Measurements from ENCODE around the gene FLNB. TPM values are rescaled to one million over a fixed set of nuclear protein-coding genes. Genes with fewer than 3 reads are reported as not detected.

Gene FLNB
- polyA plus RNA-seq, 3 donors = 0.47 to 4.0 (median 2.1) TPM

- intact Hi-C loops (cut with micrococcal nuclease) = no loop called here
- Histone ChIP-seq H4K20me1 (ENCODE audit: insufficient read depth, low read length) (no peaks in the 10 kb centered on the region), H3K9me3 (replicated peaks in 1 of 2; ENCODE audit: control insufficient read depth in 1 of 2, insufficient read depth in 1 of 2, low read length in 2 of 2) (no peaks in the 10 kb centered on the region), H3K36me3 (replicated peaks in 1 of 2; ENCODE audit: control insufficient read depth in 1 of 2, insufficient read depth in 2 of 2, low read length in 2 of 2) (peaks cover 0 to 15% of the 10 kb centered on the region in 2 donors), H2AFZ (ENCODE audit: insufficient read depth, low read depth, low read length, poor library complexity, severe bottlenecking) (no peak overlapping the region), H3K4me3 (replicated peaks in 1 of 3; ENCODE audit: low read depth in 2 of 3, low read length in 3 of 3) (no peak overlapping the region), H3K9ac (ENCODE audit: insufficient read depth, low read length, poor library complexity, severe bottlenecking) (no peak overlapping the region), H3K27ac (ENCODE audit: low read depth in 1 of 2, low read length in 2 of 2) (no peak overlapping the region), H3K27me3 (ENCODE audit: control insufficient read depth in 2 of 2, insufficient read depth in 2 of 2, low read length in 2 of 2) (no peaks in the 10 kb centered on the region), H3K4me2 (replicated peaks; ENCODE audit: extremely low read depth, low read length, poor library complexity, severe bottlenecking) (no peak overlapping the region), H3K79me2 (ENCODE audit: insufficient read depth, low read length) (no peaks in the 10 kb centered on the region), H3K4me1 (ENCODE audit: control insufficient read depth in 1 of 2, insufficient read depth in 2 of 2, low read length in 2 of 2) (peaks cover 3% of the 10 kb centered on the region in 2 donors)
- H3K4me3 Mint-ChIP-seq = no peak overlapping the region
- H3K9me3 Mint-ChIP-seq = peaks cover 0 to 2% (median 0%) of the 10 kb centered on the region in 7 donors
- H3K27ac Mint-ChIP-seq = no peak overlapping the region
- DNase-seq = no peak
- H3K4me1 Mint-ChIP-seq = peaks cover 4% of the 10 kb centered on the region
- TF ChIP-seq CTCF (IDR thresholded peaks at IDR 0.05) = no peak
- peaks cover 16 to 30% of the 10 kb centered on the region in 2 donors for H3K36me3 Mint-ChIP-seq
- no CpG with 5 or more reads among the region's 5 CpGs for WGBS (ENCODE audit: insufficient coverage)
- no peaks in the 10 kb centered on the region for H3K27me3 Mint-ChIP-seq (ENCODE audit: low read depth in 3 of 3)
These were observed 82.1 kb downstream of the FLNB start for GRCh38 chr3:58090351-58090750.

- no peak overlapping the region for H3K9ac ChIP-seq (ENCODE audit: insufficient read depth, low read length, poor library complexity, severe bottlenecking)
- H3K79me2 ChIP-seq (ENCODE audit: insufficient read depth, low read length) = no peaks in the 10 kb centered on the region
- peaks cover 31 to 38% of the 10 kb centered on the region in 2 donors for H3K36me3 Mint-ChIP-seq
These were observed 84.3 kb downstream of the FLNB start for GRCh38 chr3:58092521-58092920.

More at GRCh38 chr3:58092521-58092920, 84.3 kb downstream of the FLNB start:
- no peak overlapping the region for H3K4me2 ChIP-seq (replicated peaks; ENCODE audit: extremely low read depth, low read length, poor library complexity, severe bottlenecking)
- no peak for DNase-seq
- H3K27me3 ChIP-seq (ENCODE audit: control insufficient read depth in 2 of 2, insufficient read depth in 2 of 2, low read length in 2 of 2) = no peaks in the 10 kb centered on the region
- H3K4me1 ChIP-seq (ENCODE audit: control insufficient read depth in 1 of 2, insufficient read depth in 2 of 2, low read length in 2 of 2) = no peaks in the 10 kb centered on the region
- 100% methylated on average over 4 of the region's 4 CpGs for WGBS (ENCODE audit: insufficient coverage)
- no peak overlapping the region for H3K27ac ChIP-seq (ENCODE audit: low read depth in 1 of 2, low read length in 2 of 2)
- peaks cover 11 to 37% of the 10 kb centered on the region in 2 donors for H3K36me3 ChIP-seq (replicated peaks in 1 of 2; ENCODE audit: control insufficient read depth in 1 of 2, insufficient read depth in 2 of 2, low read length in 2 of 2)
- no peak overlapping the region for H2AFZ ChIP-seq (ENCODE audit: insufficient read depth, low read depth, low read length, poor library complexity, severe bottlenecking)
- H3K27ac Mint-ChIP-seq = no peak overlapping the region
- no peak overlapping the region for H3K4me3 ChIP-seq (replicated peaks in 1 of 3; ENCODE audit: low read depth in 2 of 3, low read length in 3 of 3)
- intact Hi-C loops (cut with micrococcal nuclease) = no loop called here
- peaks cover 0 to 2% (median 0%) of the 10 kb centered on the region in 7 donors for H3K9me3 Mint-ChIP-seq
- no peaks in the 10 kb centered on the region for H3K27me3 Mint-ChIP-seq (ENCODE audit: low read depth in 3 of 3)
- H3K4me3 Mint-ChIP-seq = no peak overlapping the region
- H3K4me1 Mint-ChIP-seq = no peaks in the 10 kb centered on the region
- no peaks in the 10 kb centered on the region for H3K9me3 ChIP-seq (replicated peaks in 1 of 2; ENCODE audit: control insufficient read depth in 1 of 2, insufficient read depth in 1 of 2, low read length in 2 of 2)
- TF ChIP-seq CTCF (IDR thresholded peaks at IDR 0.05) = no peak
- no peaks in the 10 kb centered on the region for H4K20me1 ChIP-seq (ENCODE audit: insufficient read depth, low read length)
